GM21367 (cell line): ENCODE data around the gene CCDC27.
"Not testable (repeated sequence)": the region's sequence is repeated elsewhere in the genome, so short reads cannot be mapped to it uniquely, and the experiment has no call there.

Experiments
- ATAC-seq: cut with Tn5 transposase; IDR thresholded peaks from one replicate; pipeline ENCODE4 v1.9.1; 2021; ENCODE audit not compliant: unreplicated experiment

CCDC27 gene

DNA sequence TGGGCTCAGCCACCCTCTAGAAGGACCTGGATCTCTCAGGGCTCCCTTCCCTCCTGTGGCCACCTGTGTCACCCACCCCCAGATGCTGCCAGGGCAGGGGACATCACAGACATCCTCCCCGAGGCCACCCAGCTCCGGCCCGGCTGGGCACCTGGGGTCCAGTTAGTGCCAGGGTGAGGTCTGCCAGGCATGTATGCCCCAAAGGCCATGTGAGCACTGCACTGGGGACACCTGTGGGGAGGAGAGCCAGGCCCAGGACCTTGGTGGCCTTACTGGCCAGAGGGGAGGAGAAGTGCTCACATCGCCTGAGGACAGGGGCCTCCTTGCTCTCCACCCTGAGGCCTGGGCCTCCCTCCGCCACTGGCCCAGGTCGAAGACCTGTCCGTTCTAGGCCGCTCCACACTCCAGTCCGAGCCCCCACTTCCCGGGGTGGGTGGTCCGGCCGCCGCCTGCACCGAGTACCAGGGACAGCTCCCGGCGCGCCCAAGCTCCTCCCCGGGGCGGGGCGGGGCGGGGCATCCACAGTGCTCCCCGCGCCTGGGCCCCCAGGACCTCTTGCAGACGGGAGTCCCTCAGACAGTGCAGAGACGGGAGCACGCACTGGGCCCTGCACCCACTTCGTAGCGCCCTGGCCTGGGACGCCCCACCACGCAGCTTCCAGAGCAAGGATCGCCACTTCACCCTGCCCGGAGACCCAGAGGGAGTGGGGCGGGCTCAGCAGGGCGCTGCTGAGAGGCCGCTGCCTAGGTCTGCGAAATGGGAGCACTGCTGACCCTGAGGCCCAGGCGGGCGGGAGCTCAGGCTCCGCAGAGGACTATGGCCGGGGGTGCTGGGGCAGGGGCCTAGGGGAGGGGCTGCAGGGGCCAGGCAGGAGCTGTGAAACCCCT is 34.3 kb upstream of the CCDC27 start:
- no peak for ATAC-seq

DNA sequence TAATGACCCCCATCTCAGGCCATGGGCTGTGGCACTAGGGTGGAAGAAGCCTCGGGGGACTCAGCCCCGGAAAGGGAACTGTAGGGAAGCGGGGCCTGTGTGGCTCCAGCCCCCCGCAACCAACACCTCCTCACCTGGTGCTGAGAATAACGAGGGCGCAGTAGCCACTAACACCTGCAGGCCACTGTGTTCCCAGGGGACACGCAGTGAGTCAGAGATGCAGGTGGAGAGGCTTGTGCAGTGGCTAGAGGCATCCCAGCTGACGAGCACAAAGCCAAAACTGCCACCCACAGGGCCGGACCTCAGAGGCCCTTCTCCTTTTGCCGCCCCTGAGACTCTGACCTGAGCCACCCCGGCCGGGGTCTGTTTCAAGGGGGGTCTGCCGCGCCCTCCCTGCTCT is 33.5 kb upstream of the CCDC27 start:
- ATAC-seq = no peak

DNA sequence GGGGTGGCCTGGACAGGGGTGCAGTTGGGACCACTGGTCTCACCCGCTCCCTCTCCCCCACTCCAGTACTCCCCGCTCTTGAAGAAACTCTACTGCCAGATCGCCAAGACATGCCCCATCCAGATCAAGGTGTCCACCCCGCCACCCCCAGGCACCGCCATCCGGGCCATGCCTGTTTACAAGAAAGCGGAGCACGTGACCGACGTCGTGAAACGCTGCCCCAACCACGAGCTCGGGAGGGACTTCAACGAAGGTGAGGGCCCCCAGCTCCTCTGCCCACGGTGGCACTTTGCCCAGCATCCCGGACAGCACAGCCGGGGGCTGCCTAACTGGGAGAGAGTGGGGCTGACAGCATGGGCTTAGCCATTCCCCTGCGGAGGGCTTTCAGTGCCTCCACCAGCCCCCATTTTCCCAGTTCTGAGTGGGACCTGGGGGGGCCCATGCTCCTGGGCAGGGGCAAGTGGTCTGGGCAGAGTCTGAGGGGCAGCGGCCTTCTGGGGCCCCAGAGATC is 30.2 kb upstream of the CCDC27 start:
- no peak for ATAC-seq

DNA sequence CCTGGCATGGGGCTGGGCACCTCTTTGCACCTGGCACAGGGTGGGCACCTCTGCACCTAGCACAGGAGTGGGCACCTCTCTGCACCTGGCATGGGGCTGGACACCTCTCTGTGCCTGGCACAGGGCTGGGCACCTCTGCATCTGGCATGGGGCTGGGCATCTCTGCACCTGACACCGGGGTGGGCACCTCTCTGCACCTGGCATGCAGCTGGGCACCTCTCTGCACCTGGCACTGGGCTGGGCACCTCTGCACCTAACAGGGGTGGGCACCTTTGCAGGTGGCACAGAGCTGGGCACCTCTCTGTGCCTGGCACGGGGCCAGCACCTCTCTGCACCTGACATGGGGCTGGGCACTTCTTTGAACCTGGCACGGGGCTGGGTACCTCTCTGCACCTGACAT is 29.4 kb upstream of the CCDC27 start:
- no peak for ATAC-seq

DNA sequence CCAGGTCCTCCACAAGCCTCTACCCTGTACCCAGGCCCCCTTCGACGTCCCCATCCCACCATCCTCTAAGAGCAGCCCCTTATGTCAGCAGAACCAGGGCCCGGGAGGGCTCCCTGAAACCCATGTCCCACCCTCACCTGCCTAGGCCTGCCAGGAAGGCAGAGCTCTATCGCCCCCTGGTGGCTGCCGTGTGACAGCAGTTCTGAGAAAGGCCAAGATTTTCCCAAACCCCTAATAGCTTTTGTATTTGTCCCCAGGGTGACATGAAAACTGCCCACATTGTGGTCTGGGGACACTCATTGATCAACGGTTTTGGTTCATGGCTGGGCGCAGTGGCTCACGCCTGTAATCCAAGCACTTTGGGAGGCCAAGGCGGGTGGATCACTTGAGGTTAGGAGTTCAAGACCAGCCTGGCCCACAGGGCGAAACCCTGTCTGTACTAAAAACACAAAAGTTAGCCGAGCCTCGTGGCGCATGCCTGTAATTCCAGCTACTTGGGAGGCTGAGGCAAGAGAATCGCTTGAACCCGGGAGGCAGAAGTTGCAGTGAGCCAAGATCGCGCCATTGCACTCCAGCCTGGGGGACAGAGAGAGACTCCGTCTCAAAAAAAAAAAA is 27.7 kb upstream of the CCDC27 start:
- ATAC-seq = not testable (repeated sequence)

DNA sequence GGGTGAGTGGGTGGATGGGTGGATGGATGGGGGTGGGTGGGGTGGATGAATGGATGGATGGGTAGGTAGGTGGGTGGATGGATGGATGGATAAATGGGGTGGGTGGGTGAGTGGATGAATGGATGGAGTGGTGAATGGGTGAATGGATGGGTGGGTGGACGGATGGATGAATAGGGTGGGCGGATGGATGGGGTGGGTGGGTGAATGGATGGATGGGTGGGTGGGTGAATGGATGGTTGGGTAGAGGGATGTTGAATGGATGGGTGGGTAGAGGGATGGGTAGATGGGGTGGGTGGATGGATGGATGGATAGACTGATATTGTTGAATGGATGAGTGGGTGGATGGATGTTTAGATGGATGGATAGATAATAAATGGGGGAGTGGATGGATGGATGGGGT is 26.9 kb upstream of the CCDC27 start:
- no peak for ATAC-seq

DNA sequence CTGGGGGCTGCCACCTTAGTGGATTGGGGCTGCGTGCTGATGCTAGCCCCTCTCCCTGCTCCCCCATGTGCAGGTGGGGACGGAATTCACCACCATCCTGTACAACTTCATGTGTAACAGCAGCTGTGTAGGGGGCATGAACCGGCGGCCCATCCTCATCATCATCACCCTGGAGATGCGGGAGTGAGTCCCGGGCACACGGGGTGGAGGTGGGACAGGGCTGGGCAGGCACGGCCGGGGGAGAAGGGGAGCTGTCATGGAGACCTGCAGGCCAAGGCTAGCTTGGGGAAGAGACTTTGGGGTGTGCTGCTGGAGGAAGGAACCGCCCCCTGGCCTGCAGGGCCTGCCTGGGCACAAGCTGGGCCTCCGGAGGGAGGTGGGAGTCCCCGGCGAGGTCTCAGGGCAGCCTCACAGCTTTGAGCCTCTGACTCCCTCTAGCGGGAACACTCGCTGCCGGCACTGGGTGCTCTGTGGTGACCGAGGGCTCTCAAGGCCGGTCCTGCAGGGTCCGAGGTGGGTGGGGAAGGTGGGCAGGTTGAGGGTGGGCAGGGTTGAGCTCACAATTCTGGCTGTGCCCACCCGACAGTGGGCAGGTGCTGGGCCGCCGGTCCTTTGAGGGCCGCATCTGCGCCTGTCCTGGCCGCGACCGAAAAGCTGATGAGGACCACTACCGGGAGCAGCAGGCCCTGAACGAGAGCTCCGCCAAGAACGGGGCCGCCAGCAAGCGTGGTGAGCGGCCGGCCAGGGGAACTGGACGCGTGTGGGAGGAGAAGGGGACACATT is 25.0 kb upstream of the CCDC27 start:
- no peak for ATAC-seq

DNA sequence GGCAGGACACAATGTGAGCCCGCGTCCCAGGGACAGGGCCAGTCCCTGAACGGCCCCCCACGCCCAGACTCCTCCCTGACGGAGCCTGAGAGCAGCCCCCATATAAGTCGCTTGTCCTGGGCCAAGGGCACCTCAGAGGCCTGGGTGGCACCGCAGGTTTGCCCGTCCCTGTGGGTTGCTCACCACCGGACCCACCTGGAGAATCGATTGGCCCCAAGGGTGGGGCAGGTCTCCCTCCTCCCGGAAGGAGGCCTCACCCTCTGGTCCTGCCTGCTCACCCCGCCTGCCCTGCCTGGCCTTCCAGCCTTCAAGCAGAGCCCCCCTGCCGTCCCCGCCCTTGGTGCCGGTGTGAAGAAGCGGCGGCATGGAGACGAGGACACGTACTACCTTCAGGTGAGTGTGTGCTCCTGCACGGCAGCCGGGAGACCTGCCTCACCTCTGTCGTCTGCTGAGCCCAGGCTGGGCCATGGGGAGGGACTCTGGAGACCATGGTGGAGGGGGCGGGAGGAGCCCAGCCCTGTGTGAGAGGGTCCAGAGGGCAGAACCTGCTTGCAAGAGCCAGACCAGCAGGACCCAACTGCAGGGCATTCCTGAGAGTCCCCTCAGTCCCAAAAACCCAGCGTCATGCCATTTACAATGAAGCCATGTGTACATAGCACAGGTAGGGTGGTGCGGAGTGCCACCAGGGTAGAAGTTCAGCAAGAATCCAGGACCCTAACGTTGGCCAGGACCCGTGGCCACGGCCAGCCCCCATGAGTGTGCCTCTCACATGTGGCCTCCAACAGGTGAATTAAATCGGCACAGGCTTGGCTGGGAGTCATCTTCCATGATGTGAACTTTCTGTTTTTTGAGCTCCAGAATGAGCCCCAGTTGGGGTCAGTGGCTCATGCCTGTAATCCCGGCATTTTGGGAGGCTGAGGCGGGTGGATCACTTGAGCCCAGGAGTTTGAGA is 24.1 kb upstream of the CCDC27 start:
- ATAC-seq = no peak

DNA sequence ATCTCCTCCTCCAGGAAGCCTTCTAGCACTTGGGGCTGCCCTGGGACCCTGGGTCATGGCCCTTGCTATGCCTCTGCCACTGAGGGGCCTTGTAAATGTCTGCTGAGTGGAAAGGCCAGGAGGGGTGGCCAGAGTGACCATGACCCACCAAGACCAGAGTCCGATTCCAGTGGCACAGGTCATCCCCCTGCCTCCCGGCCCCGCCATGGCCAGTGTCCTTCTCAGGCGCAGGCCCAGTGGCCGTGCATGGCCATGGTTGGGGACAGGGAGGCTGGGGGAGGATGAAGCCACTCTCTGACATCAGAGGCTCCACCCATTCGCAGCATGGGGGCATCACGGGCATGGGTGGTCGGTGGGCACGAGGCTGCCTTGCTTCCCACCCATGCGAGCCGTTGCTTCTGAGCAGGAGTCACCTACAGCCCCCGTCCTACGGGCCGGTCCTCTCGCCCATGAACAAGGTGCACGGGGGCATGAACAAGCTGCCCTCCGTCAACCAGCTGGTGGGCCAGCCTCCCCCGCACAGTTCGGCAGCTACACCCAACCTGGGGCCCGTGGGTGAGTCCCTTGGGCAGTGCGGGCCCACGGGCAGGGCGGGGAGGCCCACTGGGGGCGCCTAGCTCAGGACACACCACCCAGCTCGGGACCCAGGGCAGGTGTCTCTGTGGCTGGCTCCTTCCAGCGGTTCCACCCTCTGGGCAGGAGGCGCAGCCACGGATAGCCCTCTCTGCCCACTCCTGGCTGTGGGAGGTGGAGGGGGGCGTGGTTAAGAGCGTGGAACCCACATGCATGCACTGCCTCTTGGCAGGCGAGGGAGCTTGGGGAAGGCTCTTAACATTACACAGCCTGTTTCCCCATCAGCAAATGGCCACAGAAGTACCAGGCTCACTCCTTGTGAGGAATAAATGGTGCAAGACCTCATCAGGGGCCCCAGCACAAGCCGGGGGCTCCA is 22.4 kb upstream of the CCDC27 start:
- no peak for ATAC-seq

DNA sequence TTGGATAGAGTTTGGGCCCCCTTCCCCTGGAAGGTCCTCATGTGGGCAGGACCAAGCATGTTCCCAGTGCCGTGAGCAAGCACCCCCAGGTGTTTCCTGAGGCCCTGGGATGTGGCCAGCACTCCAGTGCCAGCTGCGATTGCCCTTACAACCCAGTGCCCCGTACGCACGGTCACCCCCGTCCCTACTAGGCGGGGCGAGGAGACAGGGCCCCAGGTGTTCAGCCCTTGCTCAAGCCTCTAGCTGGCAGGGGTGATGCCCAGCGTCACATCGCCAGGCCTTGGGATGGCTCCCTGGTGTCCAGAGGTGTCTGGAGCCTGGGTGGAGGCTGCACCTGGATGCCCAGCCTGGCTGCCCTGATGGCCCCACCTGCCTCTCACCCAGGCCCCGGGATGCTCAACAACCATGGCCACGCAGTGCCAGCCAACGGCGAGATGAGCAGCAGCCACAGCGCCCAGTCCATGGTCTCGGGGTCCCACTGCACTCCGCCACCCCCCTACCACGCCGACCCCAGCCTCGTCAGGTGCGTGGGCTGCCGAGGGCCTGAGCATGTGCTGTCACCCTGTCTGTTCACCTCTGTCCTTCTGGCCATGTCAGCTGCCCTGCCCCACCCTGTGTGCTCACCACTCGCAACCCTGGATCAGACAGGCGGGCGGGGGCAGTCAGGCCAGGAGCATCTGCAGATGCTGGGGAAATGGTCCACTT is 21.6 kb upstream of the CCDC27 start:
- no peak for ATAC-seq

DNA sequence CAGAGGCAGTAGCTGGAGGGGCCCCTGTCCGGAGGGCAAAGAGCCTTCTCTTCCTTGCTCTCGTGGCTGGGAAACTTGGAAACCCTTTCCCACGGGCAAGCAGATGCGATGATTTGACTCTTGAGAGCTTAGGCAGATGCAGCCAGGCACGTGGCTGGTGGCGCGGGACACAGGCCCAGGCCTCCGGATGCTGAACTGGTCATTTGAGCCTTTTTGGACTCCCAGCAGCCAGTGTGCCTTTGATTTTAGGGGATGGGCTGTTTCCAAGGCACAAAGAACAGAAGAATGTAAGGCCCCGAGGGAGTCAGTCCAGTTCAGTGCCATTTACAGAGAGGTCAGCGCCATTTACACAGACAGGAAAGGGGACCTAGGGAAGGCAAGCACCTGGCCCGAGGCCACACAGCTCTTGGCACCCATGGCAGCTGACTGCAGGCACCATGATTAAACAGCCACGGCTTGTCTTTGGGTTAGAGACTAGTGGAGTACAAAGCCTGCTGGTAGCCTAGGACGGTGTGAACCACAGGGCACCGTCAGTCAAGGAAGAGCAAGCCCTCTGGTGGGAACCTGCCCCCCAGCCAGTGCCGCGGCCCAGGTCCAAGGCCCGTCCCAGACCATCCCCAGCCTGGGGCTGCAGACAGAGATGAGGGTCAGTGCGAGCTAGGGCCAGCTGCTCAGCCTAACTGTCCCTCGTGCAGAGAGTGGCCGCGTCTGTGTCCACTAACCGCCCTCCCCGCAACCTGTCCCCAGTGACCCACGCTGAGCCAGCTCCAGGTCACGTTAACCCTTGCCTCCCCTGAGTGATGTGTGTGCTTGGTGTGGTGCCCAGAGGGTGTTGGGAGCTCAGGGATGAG is 20.4 kb upstream of the CCDC27 start:
- no peak for ATAC-seq

DNA sequence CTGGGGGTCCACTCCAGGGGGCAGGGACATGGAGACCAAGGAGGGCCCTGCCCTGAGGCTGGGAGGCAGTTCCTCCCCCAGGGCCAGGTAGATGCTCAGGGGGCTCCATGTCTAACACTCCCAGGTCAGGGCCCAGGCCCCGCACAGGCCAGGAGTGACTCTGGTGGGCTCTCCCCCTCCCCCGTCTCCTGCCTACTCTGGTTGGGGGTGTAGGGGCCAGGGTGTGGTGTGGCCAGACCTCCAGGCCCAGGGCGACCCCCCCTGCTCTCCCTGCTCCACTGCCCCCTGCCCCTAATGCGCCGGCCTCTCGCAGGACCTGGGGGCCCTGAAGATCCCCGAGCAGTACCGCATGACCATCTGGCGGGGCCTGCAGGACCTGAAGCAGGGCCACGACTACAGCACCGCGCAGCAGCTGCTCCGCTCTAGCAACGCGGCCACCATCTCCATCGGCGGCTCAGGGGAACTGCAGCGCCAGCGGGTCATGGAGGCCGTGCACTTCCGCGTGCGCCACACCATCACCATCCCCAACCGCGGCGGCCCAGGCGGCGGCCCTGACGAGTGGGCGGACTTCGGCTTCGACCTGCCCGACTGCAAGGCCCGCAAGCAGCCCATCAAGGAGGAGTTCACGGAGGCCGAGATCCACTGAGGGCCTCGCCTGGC is 19.7 kb upstream of the CCDC27 start:
- ATAC-seq = no peak

DNA sequence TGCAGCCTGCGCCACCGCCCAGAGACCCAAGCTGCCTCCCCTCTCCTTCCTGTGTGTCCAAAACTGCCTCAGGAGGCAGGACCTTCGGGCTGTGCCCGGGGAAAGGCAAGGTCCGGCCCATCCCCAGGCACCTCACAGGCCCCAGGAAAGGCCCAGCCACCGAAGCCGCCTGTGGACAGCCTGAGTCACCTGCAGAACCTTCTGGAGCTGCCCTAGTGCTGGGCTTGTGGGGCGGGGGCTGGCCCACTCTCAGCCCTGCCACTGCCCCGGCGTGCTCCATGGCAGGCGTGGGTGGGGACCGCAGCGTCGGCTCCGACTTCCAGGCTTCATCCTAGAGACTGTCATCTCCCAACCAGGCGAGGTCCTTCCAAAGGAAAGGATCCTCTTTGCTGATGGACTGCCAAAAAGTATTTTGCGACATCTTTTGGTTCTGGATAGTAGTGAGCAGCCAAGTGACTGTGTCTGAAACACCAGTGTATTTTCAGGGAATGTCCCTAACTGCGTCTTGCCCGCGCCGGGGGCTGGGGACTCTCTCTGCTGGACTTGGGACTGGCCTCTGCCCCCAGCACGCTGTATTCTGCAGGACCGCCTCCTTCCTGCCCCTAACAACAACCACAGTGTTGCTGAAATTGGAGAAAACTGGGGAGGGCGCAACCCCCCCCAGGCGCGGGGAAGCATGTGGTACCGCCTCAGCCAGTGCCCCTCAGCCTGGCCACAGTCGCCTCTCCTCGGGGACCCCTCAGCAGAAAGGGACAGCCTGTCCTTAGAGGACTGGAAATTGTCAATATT is 19.0 kb upstream of the CCDC27 start:
- no peak for ATAC-seq

DNA sequence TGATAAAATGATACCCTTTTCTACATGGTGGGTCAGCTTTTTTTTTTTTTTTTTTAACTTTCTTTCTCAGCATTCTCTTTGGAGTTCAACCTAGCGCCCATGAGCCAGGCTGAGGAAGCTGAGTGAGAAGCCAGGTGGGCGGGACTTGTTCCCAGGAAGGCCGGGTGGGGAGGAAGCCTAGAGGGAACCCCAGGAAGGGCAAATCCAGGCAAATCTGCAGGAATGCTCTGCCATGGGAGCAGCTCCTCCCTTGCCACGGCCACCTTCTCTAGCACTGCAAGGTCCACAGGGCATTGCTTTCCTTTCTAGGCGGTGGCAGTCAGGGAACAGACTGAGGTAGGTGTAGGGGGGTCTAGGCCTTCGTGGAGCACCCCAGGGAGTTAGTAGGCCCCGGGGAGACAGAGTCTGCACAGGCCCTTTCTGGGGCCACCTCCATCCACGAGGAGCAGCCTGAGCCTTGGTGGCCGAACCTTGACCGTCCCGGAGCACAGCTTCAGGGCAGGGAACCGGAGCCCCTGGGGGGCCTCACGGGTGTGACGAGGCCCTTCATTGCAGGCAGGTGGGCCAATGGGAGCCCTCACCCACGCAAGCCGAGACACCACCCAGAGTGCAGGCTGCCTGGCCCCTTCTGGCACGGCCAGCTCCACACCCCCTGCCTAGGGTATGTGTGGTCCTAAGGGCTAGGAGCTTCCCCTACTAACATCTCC is 18.2 kb upstream of the CCDC27 start:
- no peak for ATAC-seq

DNA sequence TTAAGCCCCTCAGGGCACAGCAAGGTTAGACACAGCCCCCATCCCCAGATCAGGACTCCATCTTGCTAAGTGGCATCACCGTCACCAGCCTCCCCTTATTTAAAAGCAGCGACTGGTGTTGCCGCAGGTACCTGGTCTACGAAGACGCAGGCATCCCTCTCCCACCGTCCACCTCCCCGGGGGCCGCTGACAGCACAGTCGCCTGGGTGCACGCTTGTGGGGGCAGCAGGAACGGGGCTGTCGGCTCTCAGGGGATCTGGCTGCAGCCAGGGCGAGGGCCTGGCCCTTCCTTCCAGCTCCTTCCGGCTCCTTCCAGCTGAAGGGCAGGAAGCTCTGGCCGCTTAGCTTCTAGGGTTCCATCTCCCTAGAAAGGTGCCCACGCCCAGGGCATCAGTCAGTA is 17.6 kb upstream of the CCDC27 start:
- no peak for ATAC-seq
